GM23248 (cell line): ENCODE measurements around the gene ELAVL2. TPM values are rescaled to one million over a fixed set of nuclear protein-coding genes. Genes with fewer than 3 reads are reported as not detected.

Experiments
- DNase-seq: peaks from one replicate; pipeline ENCODE4 v3.0.0-alpha.2; 2015
- H2AFZ ChIP-seq: fragments of 200-600 bp; sonication (generic); 2 replicates; pipeline ENCODE4 v1.6.1; 2016; ENCODE audit warnings: antibody characterized with exemption
- H3F3A ChIP-seq: fragments of 200-600 bp; sonication (generic); 2 replicates; pipeline ENCODE4 v1.6.1; 2016; ENCODE audit warnings: mild to moderate bottlenecking, antibody characterized with exemption, mixed run types; ENCODE audit not compliant: insufficient read depth
- H3K27ac ChIP-seq: fragments of 200-600 bp; sonication (generic); 2 replicates; pipeline ENCODE4 v1.5.1; 2016; ENCODE audit warnings: mild to moderate bottlenecking
- H3K27me3 ChIP-seq: fragments of 200-600 bp; sonication (generic); replicated peaks from 2 replicates; pipeline ENCODE4 v1.6.1; 2016; ENCODE audit warnings: mild to moderate bottlenecking; ENCODE audit not compliant: insufficient read depth
- H3K36me3 ChIP-seq: fragments of 200-600 bp; sonication (generic); 2 replicates; pipeline ENCODE4 v1.6.1; 2016; ENCODE audit warnings: low read depth, mild to moderate bottlenecking
- H3K4me1 ChIP-seq: fragments of 200-600 bp; sonication (generic); 2 replicates; pipeline ENCODE4 v1.6.1; 2016; ENCODE audit warnings: mild to moderate bottlenecking; ENCODE audit not compliant: insufficient read depth
- H3K4me2 ChIP-seq: fragments of 200-600 bp; sonication (generic); one replicate; pipeline ENCODE4 v1.6.1; 2016; ENCODE audit warnings: mild to moderate bottlenecking; ENCODE audit not compliant: unreplicated experiment
- H3K4me3 ChIP-seq: fragments of 200-600 bp; sonication (generic); 2 replicates; pipeline ENCODE4 v1.5.1; 2016; ENCODE audit warnings: mild to moderate bottlenecking
- H3K79me2 ChIP-seq: fragments of 200-600 bp; sonication (generic); 2 replicates; pipeline ENCODE4 v1.6.1; 2016; ENCODE audit warnings: mild to moderate bottlenecking; ENCODE audit not compliant: insufficient read depth
- H3K9ac ChIP-seq: fragments of 200-600 bp; sonication (generic); 2 replicates; pipeline ENCODE4 v1.6.1; 2016; ENCODE audit warnings: mild to moderate bottlenecking
- H3K9me2 ChIP-seq: fragments of 200-600 bp; sonication (generic); 2 replicates; pipeline ENCODE4 v1.6.1; 2016; ENCODE audit warnings: mixed run types, mild to moderate bottlenecking, moderate library complexity; ENCODE audit not compliant: insufficient read depth
- H3K9me3 ChIP-seq: fragments of 200-600 bp; sonication (generic); one replicate; pipeline ENCODE4 v1.6.1; 2017; ENCODE audit warnings: low read depth
- H4K20me1 ChIP-seq: fragments of 200-600 bp; sonication (generic); 2 replicates; pipeline ENCODE4 v1.6.0; 2016; ENCODE audit not compliant: insufficient read depth
- EZH2 ChIP-seq: fragments of 200-600 bp; sonication (generic); IDR thresholded peaks from 2 replicates; pipeline ENCODE4 v1.6.1; 2018; ENCODE audit warnings: antibody characterized with exemption, mild to moderate bottlenecking; ENCODE audit not compliant: insufficient read depth, poor library complexity, severe bottlenecking
- EZH2phosphoT487 ChIP-seq: fragments of 200-600 bp; sonication (generic); IDR thresholded peaks from 2 replicates; pipeline ENCODE4 v1.6.1; 2018; ENCODE audit warnings: antibody characterized with exemption, moderate library complexity, mild to moderate bottlenecking, low read depth; ENCODE audit not compliant: insufficient read depth
- WGBS, 2 experiments: methylation state at CpG; one replicate each; pipeline ENCODE4 v1.1.6; 2015 to 2017; ENCODE audit warnings: low lambda C conversion rate in 2 of 2, low coverage in 1 of 2; ENCODE audit errors: missing lambda C conversion rate in 2 of 2; 5-methylcytosine and 5-hydroxymethylcytosine counted together
- in situ Hi-C: fragments of 300-500 bp; cut with MboI; formaldehyde crosslinking; loops from 2 replicates; pipeline ENCODE4 v1.15.0; 2020
- polyA plus RNA-seq: library from polyadenylated mRNA; unstranded; fragments of >200 nt; fragmentation: Nextera tagmentation; extraction: Ambion mirVana; gene quantifications from 2 replicates; pipeline ENCODE4 v1.2.1, GENCODE V29; 2016
- total RNA-seq: library from RNA; depleted of rRNA; stranded (reverse); fragments of >200 nt; shearing (Covaris generic); gene quantifications from 2 replicates; pipeline ENCODE4 v1.2.3, GENCODE V29; 2014

ELAVL2 gene
- total and polyA plus RNA-seq, 2 experiments from 2014 or later: 0.08 TPM; not detected in 1

- 40 to 41% methylated on average over 6 of the region's 6 CpGs for WGBS, 2 experiments
- DNase-seq: no peak
- H3K27ac ChIP-seq: no peak overlapping the region
Observed at GRCh38 chr9:23674016-23674585, 151.9 kb downstream of the ELAVL2 start.

GRCh38 chr9:23672151-23672550 lies 153.9 kb downstream of the ELAVL2 start:
- in situ Hi-C loops: no loop called here
- Histone ChIP-seq H3K4me3 (no peak overlapping the region), H3K9me3 (no peaks in the 10 kb centered on the region), H3K27ac (no peak overlapping the region), H3K9me2 (no peaks in the 10 kb centered on the region), H3K79me2 (no peaks in the 10 kb centered on the region), H3K27me3 (no peaks in the 10 kb centered on the region), H3K4me2 (no peak overlapping the region), H4K20me1 (no peaks in the 10 kb centered on the region), H2AFZ (no peak overlapping the region), H3K36me3 (no peaks in the 10 kb centered on the region), H3F3A (no peaks in the 10 kb centered on the region), H3K4me1 (no peaks in the 10 kb centered on the region), H3K9ac (no peak overlapping the region)
- WGBS, 2 experiments: 47 to 48% methylated on average over 6 of the region's 6 CpGs
- no peak for DNase-seq
- TF ChIP-seq EZH2 (no peak), EZH2phosphoT487 (no peak)

More at GRCh38 chr9:23674016-23674585, 151.9 kb downstream of the ELAVL2 start:
- Histone ChIP-seq H3K4me1 (no peaks in the 10 kb centered on the region), H3K4me2 (no peak overlapping the region), H3F3A (no peaks in the 10 kb centered on the region), H3K9ac (no peak overlapping the region), H3K9me3 (no peaks in the 10 kb centered on the region), H3K79me2 (no peaks in the 10 kb centered on the region), H4K20me1 (no peaks in the 10 kb centered on the region), H2AFZ (no peak overlapping the region), H3K36me3 (no peaks in the 10 kb centered on the region), H3K27me3 (no peaks in the 10 kb centered on the region), H3K9me2 (no peaks in the 10 kb centered on the region), H3K4me3 (no peak overlapping the region)
- TF ChIP-seq EZH2phosphoT487 (no peak), EZH2 (no peak)
- in situ Hi-C loops: no loop called here

GRCh38 chr9:23669776-23670175 lies 156.3 kb downstream of the ELAVL2 start:
- no peak for TF ChIP-seq EZH2
- no peak for TF ChIP-seq EZH2phosphoT487
- H3K4me2 ChIP-seq: no peak overlapping the region
- H3K27me3 ChIP-seq: no peaks in the 10 kb centered on the region
- WGBS, 2 experiments: 22 to 57% methylated on average over 1 of the region's 1 CpG
- in situ Hi-C loops: loop anchor here (10.0 kb wide), 1 partner anchor 55 kb away; no protein-coding TSS in a partner anchor
- no peak for DNase-seq
- H3K9me3 ChIP-seq: no peaks in the 10 kb centered on the region
- H3K9ac ChIP-seq: no peak overlapping the region
- no peaks in the 10 kb centered on the region for H3K4me1 ChIP-seq
- H4K20me1 ChIP-seq: no peaks in the 10 kb centered on the region
- H3K36me3 ChIP-seq: no peaks in the 10 kb centered on the region
- no peaks in the 10 kb centered on the region for H3F3A ChIP-seq
- no peaks in the 10 kb centered on the region for H3K9me2 ChIP-seq
- no peak overlapping the region for H2AFZ ChIP-seq
- H3K27ac ChIP-seq: no peak overlapping the region
- H3K79me2 ChIP-seq: no peaks in the 10 kb centered on the region
- no peak overlapping the region for H3K4me3 ChIP-seq

- Histone ChIP-seq H3K36me3 (no peaks in the 10 kb centered on the region), H3K27ac (no peak overlapping the region), H4K20me1 (no peaks in the 10 kb centered on the region), H3F3A (no peaks in the 10 kb centered on the region), H3K79me2 (no peaks in the 10 kb centered on the region), H2AFZ (no peak overlapping the region), H3K9ac (no peak overlapping the region), H3K4me1 (no peaks in the 10 kb centered on the region), H3K4me3 (no peak overlapping the region), H3K9me3 (no peaks in the 10 kb centered on the region), H3K4me2 (no peak overlapping the region), H3K27me3 (no peaks in the 10 kb centered on the region), H3K9me2 (no peaks in the 10 kb centered on the region)
- WGBS, 2 experiments: 7 to 14% methylated on average over 2 of the region's 2 CpGs
- in situ Hi-C loops: loop anchor here (10.0 kb wide), 1 partner anchor 59 kb away; no protein-coding TSS in a partner anchor
- DNase-seq: no peak
- TF ChIP-seq EZH2 (no peak), EZH2phosphoT487 (no peak)
Observed at GRCh38 chr9:23665635-23666034, 160.4 kb downstream of the ELAVL2 start.
